Nephron (organoid): ENCODE results near the gene NOTCH3.

Source experiments
- H3K27ac Mint-ChIP-seq, 3 experiments: 2 replicates each; pipeline ENCODE4 v1.8.0; 2020; ENCODE audit warnings: mixed read lengths in 3 of 3, mild to moderate bottlenecking in 2 of 3, moderate library complexity in 1 of 3
- H3K27me3 Mint-ChIP-seq: 2 replicates; pipeline ENCODE4 v1.8.0; 2021; ENCODE audit warnings: low read depth, mild to moderate bottlenecking, moderate library complexity, mixed read lengths
- H3K36me3 Mint-ChIP-seq: 2 replicates; pipeline ENCODE4 v1.8.0; 2020; ENCODE audit warnings: low read depth, mixed read lengths
- H3K4me1 Mint-ChIP-seq: 2 replicates; pipeline ENCODE4 v1.8.0; 2020; ENCODE audit warnings: mixed read lengths
- H3K4me3 Mint-ChIP-seq, 3 experiments: 2 replicates each; pipeline ENCODE4 v1.8.0; 2020; ENCODE audit warnings: mild to moderate bottlenecking in 3 of 3, mixed read lengths in 3 of 3, moderate library complexity in 2 of 3
- H3K9me3 Mint-ChIP-seq: 2 replicates; pipeline ENCODE4 v1.8.0; 2020; ENCODE audit warnings: mixed read lengths
- CTCF ChIP-seq, 3 experiments: fragments of 200-600 bp; sonication (generic); IDR thresholded peaks; one replicate each; pipeline ENCODE4 v1.5.0; 2021; ENCODE audit warnings: antibody characterized with exemption in 3 of 3; ENCODE audit not compliant: unreplicated experiment in 3 of 3

Gene NOTCH3

DNA sequence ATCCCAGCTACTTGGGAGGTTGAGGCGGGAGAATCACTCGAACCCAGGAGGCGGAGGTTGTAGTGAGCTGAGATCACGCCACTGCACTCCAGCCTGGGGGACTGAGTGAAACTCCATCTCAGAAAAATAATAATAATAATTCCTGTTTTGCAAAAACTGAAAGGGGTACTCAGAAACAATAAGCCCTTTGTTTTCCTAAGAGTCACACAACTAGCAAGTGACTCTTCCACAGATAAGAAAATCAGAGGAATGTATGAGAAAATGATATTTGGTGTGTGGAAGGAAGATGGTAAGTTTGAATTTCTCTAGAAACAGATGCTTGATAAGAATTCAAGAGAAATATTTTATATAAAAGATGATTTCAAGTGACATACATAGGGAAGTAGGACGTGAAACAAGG is 58.5 kb downstream of the NOTCH3 start:
- no peak for TF ChIP-seq CTCF (IDR thresholded peaks at IDR 0.05; ENCODE audit: unreplicated experiment in 3 of 3)
- no peak overlapping the region for H3K4me3 Mint-ChIP-seq
- peaks cover 17% of the 10 kb centered on the region for H3K9me3 Mint-ChIP-seq
- peaks cover 11% of the 10 kb centered on the region for H3K27me3 Mint-ChIP-seq
- H3K4me1 Mint-ChIP-seq: no peaks in the 10 kb centered on the region
- H3K36me3 Mint-ChIP-seq: no peaks in the 10 kb centered on the region
- H3K27ac Mint-ChIP-seq: no peak overlapping the region

- Mint-ChIP-seq H3K4me1 (no peaks in the 10 kb centered on the region), H3K36me3 (no peaks in the 10 kb centered on the region), H3K9me3 (peaks cover 20% of the 10 kb centered on the region), H3K4me3 (no peak overlapping the region), H3K27ac (no peak overlapping the region), H3K27me3 (peaks cover 10% of the 10 kb centered on the region)
- TF ChIP-seq CTCF (IDR thresholded peaks at IDR 0.05; ENCODE audit: unreplicated experiment in 3 of 3): no peak
Observed at GRCh38 chr19:15141143-15141542, 59.7 kb downstream of the NOTCH3 start.

DNA sequence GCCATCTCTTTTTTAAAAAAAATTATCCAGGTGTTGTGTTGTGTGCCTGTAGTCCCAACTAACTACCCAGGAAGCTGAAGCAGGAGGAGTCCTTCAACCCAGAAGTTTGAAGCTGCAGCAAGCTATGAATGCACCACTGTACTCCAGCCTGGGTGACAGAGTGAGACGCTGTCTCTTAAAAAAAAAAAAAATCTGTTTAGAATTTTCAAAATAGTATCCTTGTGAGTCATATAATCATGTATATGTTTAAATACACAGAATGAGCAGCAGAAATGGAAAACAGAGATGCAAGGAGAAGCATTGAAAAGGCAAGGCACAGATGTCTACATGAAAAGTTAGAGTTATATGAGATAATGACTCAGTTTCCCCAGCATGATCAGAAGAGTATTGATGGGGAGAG is 62.4 kb downstream of the NOTCH3 start:
- no peak overlapping the region for H3K4me3 Mint-ChIP-seq
- H3K36me3 Mint-ChIP-seq: no peaks in the 10 kb centered on the region
- H3K27ac Mint-ChIP-seq: no peak overlapping the region
- TF ChIP-seq CTCF (IDR thresholded peaks at IDR 0.05; ENCODE audit: unreplicated experiment in 3 of 3): no peak
- no peaks in the 10 kb centered on the region for H3K4me1 Mint-ChIP-seq
- H3K27me3 Mint-ChIP-seq: peaks cover 10% of the 10 kb centered on the region
- H3K9me3 Mint-ChIP-seq: peaks cover 20% of the 10 kb centered on the region

- H3K4me1 Mint-ChIP-seq: no peaks in the 10 kb centered on the region
- H3K27ac Mint-ChIP-seq: no peak overlapping the region
- no peaks in the 10 kb centered on the region for H3K36me3 Mint-ChIP-seq
- H3K27me3 Mint-ChIP-seq: peaks cover 11% of the 10 kb centered on the region
- TF ChIP-seq CTCF (IDR thresholded peaks at IDR 0.05; ENCODE audit: unreplicated experiment in 3 of 3): no peak
- no peak overlapping the region for H3K4me3 Mint-ChIP-seq
- H3K9me3 Mint-ChIP-seq: peaks cover 20% of the 10 kb centered on the region
Observed at GRCh38 chr19:15137777-15138176, 63.0 kb downstream of the NOTCH3 start.

- Mint-ChIP-seq H3K4me3 (no peak overlapping the region), H3K27me3 (peaks cover 7% of the 10 kb centered on the region), H3K9me3 (peaks cover 20% of the 10 kb centered on the region), H3K27ac (no peak overlapping the region), H3K36me3 (no peaks in the 10 kb centered on the region), H3K4me1 (no peaks in the 10 kb centered on the region)
- TF ChIP-seq CTCF (IDR thresholded peaks at IDR 0.05; ENCODE audit: unreplicated experiment in 3 of 3): no peak
Observed at GRCh38 chr19:15136234-15136954, 64.4 kb downstream of the NOTCH3 start.
